Measurements from ENCODE around the gene PAAF1.

PAAF1 gene

DNA sequence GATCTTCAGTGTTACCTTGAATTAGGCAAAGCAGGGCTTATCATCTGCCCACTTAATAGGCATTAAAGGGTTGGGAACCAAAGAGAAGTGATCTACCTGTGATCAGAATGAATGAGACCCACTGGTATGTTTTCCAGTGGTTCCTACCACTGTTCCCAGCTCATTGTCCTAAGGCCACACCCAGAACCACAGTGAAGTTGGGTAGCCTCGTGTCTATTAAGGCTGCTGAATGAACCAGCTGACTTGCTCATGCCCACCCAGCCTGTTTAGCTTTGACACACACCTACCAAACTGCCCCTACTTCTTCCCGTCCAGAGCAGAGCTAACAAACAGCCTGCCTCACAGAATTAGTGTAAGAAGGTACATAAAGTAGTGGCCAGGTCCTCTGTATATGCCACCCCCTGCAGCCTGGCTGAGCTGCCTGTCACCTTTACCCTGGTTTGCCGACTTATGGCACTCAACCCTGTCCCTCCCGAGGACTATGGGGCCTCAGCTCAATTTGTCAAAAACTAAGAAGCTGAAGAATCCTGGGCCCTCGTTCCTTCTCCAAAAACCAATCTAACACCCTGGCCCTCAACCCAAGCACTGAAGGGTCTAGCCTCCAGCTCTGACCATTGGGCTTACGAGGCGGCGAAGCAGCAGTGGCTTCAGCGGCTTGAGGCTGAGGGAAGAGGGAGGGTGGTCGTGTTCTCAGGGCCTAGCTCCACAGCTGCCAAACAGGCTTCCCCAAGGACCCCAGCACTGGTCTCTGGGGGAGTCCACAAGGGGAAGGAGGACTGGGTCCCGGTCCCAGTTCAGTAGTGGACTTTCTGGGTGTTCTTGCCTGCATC lies 96.0 kb downstream of the PAAF1 start:
- Histone ChIP-seq H3K27ac (ENCODE audit: low read depth, low read length) (peak overlapping the region; percentile 36), H3K9me3 (ENCODE audit: control insufficient read depth, insufficient read depth, low read length) (no peaks in the 10 kb centered on the region), H3K27me3 (ENCODE audit: control insufficient read depth, low read length) (no peaks in the 10 kb centered on the region), H3K9me2 (replicated peaks; ENCODE audit: control insufficient read depth, low read length) (no peaks in the 10 kb centered on the region), H3K4me2 (ENCODE audit: low read length) (no peak overlapping the region), H3K4me3 (ENCODE audit: low read length) (no peak overlapping the region), H3F3A (ENCODE audit: control insufficient read depth, insufficient read depth) (peaks cover 62% of the 10 kb centered on the region), H3K36me3 (ENCODE audit: control insufficient read depth, low read length) (peaks cover 41% of the 10 kb centered on the region), H4K20me1 (ENCODE audit: control insufficient read depth, insufficient read depth, low read depth, low read length) (peaks cover 15% of the 10 kb centered on the region), H3K79me2 (ENCODE audit: control insufficient read depth, low read length) (peaks cover 9% of the 10 kb centered on the region), H3K4me1 (ENCODE audit: control insufficient read depth, low read length) (peaks cover 53% of the 10 kb centered on the region)
- TF ChIP-seq, protein P1, sequence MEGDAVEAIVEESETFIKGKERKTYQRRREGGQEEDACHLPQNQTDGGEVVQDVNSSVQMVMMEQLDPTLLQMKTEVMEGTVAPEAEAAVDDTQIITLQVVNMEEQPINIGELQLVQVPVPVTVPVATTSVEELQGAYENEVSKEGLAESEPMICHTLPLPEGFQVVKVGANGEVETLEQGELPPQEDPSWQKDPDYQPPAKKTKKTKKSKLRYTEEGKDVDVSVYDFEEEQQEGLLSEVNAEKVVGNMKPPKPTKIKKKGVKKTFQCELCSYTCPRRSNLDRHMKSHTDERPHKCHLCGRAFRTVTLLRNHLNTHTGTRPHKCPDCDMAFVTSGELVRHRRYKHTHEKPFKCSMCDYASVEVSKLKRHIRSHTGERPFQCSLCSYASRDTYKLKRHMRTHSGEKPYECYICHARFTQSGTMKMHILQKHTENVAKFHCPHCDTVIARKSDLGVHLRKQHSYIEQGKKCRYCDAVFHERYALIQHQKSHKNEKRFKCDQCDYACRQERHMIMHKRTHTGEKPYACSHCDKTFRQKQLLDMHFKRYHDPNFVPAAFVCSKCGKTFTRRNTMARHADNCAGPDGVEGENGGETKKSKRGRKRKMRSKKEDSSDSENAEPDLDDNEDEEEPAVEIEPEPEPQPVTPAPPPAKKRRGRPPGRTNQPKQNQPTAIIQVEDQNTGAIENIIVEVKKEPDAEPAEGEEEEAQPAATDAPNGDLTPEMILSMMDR (IDR thresholded peaks at IDR 0.05; ENCODE audit: low read depth, low read length, poor library complexity, severe bottlenecking): no peak
- TF ChIP-seq EZH2phosphoT487 (IDR thresholded peaks at IDR 0.05; ENCODE audit: borderline replicate concordance, low read length): no peak

DNA sequence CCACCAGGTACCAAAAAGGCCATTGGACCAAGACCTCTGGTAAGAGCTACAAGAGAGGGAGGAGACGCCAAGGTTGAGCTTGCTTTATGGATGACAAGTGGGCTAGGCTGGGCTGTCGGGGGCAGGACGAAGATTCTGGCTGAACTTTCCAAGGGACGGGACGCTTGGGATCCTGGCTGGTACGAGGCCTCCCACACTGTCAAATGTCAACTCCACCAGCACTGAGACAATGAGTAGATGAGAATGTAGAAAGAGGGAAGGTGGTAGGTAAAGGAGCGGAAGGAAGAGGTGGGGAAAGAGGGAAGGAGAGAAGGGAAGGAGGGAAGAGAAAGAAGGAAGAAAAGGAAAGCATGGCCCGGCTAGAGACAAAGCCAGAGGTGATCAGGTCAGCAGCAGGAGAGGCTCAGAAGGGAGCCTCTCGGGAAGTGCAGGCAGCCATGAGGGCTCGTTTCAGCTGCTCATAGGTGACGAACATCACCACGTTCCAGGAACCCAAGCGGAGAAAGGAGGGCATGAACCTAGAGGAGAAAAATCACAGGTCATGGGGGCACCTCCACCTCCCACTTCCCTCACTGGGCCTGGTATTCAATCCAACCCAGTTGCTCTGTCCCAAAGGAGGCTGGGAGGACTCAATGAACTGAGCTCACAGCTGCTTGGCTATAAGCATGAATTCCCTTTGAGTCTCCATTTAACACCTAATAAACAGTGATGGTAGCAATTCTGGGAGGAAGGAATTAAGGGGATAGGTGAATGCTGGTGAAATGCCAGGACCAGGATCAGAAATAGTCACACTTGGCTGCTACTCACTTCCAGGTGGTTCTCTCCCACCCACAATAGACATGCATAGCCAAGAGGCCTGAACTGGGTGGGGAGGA lies 98.0 kb downstream of the PAAF1 start:
- H3K36me3 ChIP-seq (ENCODE audit: control insufficient read depth, low read length): peaks cover 61% of the 10 kb centered on the region
- H3K4me1 ChIP-seq (ENCODE audit: control insufficient read depth, low read length): peaks cover 72% of the 10 kb centered on the region
- H3K9me2 ChIP-seq (replicated peaks; ENCODE audit: control insufficient read depth, low read length): no peaks in the 10 kb centered on the region
- no peak overlapping the region for H3K4me3 ChIP-seq (ENCODE audit: low read length)
- no peaks in the 10 kb centered on the region for H3K9me3 ChIP-seq (ENCODE audit: control insufficient read depth, insufficient read depth, low read length)
- H4K20me1 ChIP-seq (ENCODE audit: control insufficient read depth, insufficient read depth, low read depth, low read length): peaks cover 34% of the 10 kb centered on the region
- H3K27ac ChIP-seq (ENCODE audit: low read depth, low read length): no peak overlapping the region
- no peak for TF ChIP-seq EZH2phosphoT487 (IDR thresholded peaks at IDR 0.05; ENCODE audit: borderline replicate concordance, low read length)
- TF ChIP-seq, protein P1 (IDR thresholded peaks at IDR 0.05; ENCODE audit: low read depth, low read length, poor library complexity, severe bottlenecking): no peak
- no peak overlapping the region for H3K4me2 ChIP-seq (ENCODE audit: low read length)
- peaks cover 29% of the 10 kb centered on the region for H3K79me2 ChIP-seq (ENCODE audit: control insufficient read depth, low read length)
- no peaks in the 10 kb centered on the region for H3K27me3 ChIP-seq (ENCODE audit: control insufficient read depth, low read length)
- peaks cover 81% of the 10 kb centered on the region for H3F3A ChIP-seq (ENCODE audit: control insufficient read depth, insufficient read depth)

DNA sequence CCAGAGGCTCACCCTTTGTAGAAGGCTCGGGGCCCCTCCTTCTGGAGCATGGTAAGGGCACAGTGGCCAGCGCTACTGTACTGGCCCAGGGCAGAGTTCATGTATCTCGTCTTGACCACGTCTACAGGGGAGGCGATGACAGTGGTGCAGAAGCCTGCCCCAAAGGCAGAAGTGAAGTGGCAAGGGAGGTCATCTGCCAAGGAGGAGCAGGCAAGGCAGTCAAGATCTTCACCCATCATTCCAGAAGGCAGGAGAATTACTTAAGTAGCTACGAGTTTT lies 98.6 kb downstream of the PAAF1 start:
- Histone ChIP-seq H3F3A (ENCODE audit: control insufficient read depth, insufficient read depth) (peaks cover 79% of the 10 kb centered on the region), H3K79me2 (ENCODE audit: control insufficient read depth, low read length) (peaks cover 34% of the 10 kb centered on the region), H3K27ac (ENCODE audit: low read depth, low read length) (no peak overlapping the region), H3K4me1 (ENCODE audit: control insufficient read depth, low read length) (peaks cover 72% of the 10 kb centered on the region), H3K9me3 (ENCODE audit: control insufficient read depth, insufficient read depth, low read length) (no peaks in the 10 kb centered on the region), H3K4me3 (ENCODE audit: low read length) (no peak overlapping the region), H3K9me2 (replicated peaks; ENCODE audit: control insufficient read depth, low read length) (no peaks in the 10 kb centered on the region), H3K27me3 (ENCODE audit: control insufficient read depth, low read length) (no peaks in the 10 kb centered on the region), H3K36me3 (ENCODE audit: control insufficient read depth, low read length) (peaks cover 66% of the 10 kb centered on the region), H3K4me2 (ENCODE audit: low read length) (no peak overlapping the region), H4K20me1 (ENCODE audit: control insufficient read depth, insufficient read depth, low read depth, low read length) (peaks cover 36% of the 10 kb centered on the region)
- no peak for TF ChIP-seq EZH2phosphoT487 (IDR thresholded peaks at IDR 0.05; ENCODE audit: borderline replicate concordance, low read length)
- TF ChIP-seq, protein P1 (IDR thresholded peaks at IDR 0.05; ENCODE audit: low read depth, low read length, poor library complexity, severe bottlenecking): no peak

All from DOHH2 (cell line).